GM12864 (cell line): ENCODE data around the gene RPL11.

Experiments
- DNase-seq: peaks from one replicate; pipeline ENCODE4 v3.0.0-alpha.2; 2011; ENCODE audit warnings: low read depth
- H3K4me3 ChIP-seq: 2 replicates; pipeline ENCODE4 v1.5.1; 2011; ENCODE audit warnings: mild to moderate bottlenecking, low read depth, low read length, control low read depth
- CTCF ChIP-seq: IDR thresholded peaks from 2 replicates; pipeline ENCODE4 v1.5.1; 2011; ENCODE audit warnings: low read depth, mild to moderate bottlenecking, moderate library complexity, low read length, control low read depth, inconsistent platforms; ENCODE audit errors: missing control alignments

RPL11 gene

GRCh38 chr1:23650344-23650990 is 41.1 kb upstream of the RPL11 start:
- DNase-seq = no peak
- no peak overlapping the region for H3K4me3 ChIP-seq
- TF ChIP-seq CTCF = no peak

- DNase-seq = no peak
- TF ChIP-seq CTCF = no peak
- no peak overlapping the region for H3K4me3 ChIP-seq
These were observed 40.4 kb upstream of the RPL11 start for GRCh38 chr1:23651069-23651808.

- peak; percentile 92 for TF ChIP-seq CTCF
- no peak for DNase-seq
- H3K4me3 ChIP-seq = no peak overlapping the region
These were observed 33.8 kb upstream of the RPL11 start for GRCh38 chr1:23657659-23658275.

GRCh38 chr1:23660671-23661070 is 30.9 kb upstream of the RPL11 start:
- no peak overlapping the region for H3K4me3 ChIP-seq
- no peak for DNase-seq
- no peak for TF ChIP-seq CTCF

GRCh38 chr1:23661887-23662286 is 29.7 kb upstream of the RPL11 start:
- no peak for DNase-seq
- no peak overlapping the region for H3K4me3 ChIP-seq
- TF ChIP-seq CTCF = no peak

- no peak for DNase-seq
- no peak overlapping the region for H3K4me3 ChIP-seq
These were observed 26.5 kb upstream of the RPL11 start for GRCh38 chr1:23664837-23665795.

More at GRCh38 chr1:23664837-23665795, 26.5 kb upstream of the RPL11 start:
- peak; percentile 41 for TF ChIP-seq CTCF
